ENCODE measurements around the gene ABCA6.
"Not testable (repeated sequence)": the region's sequence is repeated elsewhere in the genome, so short reads cannot be mapped to it uniquely, and the experiment has no call there.

Gene ABCA6

GRCh38 chr17:69170377-69170776, 28.7 kb upstream of the ABCA6 start (continued):
- no peak for TF ChIP-seq ZNF248 (tag by site-specific recombination; IDR thresholded peaks at IDR 0.05)
- TF ChIP-seq ZNF514 (tag by site-specific recombination; IDR thresholded peaks at IDR 0.05) = no peak

- POLR2A ChIA-PET; H3K9me3 ChIP-seq (ENCODE audit: control insufficient read depth, insufficient read depth, low read depth, low read length); CTCF ChIA-PET: not testable (repeated sequence)
Measured at GRCh38 chr17:69168642-69169041, 26.9 kb upstream of the ABCA6 start.

GRCh38 chr17:69166957-69167356, 25.3 kb upstream of the ABCA6 start:
- no peaks in the 10 kb centered on the region for H3K36me3 ChIP-seq (ENCODE audit: control insufficient read depth in 2 of 2, insufficient read depth in 1 of 2, low read length in 2 of 2)
- TF ChIP-seq ZFP69B (tag by site-specific recombination; IDR thresholded peaks at IDR 0.05) (no peak), PRDM10 (tag by site-specific recombination; IDR thresholded peaks at IDR 0.05) (no peak), ZNF707 (tag by site-specific recombination; IDR thresholded peaks at IDR 0.05) (no peak), ZNF394 (tag by site-specific recombination; IDR thresholded peaks at IDR 0.05; ENCODE audit: borderline replicate concordance) (no peak), ZNF2 (tag by site-specific recombination; IDR thresholded peaks at IDR 0.05) (no peak), ZNF785 (tag by site-specific recombination; IDR thresholded peaks at IDR 0.05) (no peak), YY1 (tag by site-specific recombination; IDR thresholded peaks at IDR 0.05) (no peak), ZBTB44 (tag by site-specific recombination; IDR thresholded peaks at IDR 0.05) (no peak), ZNF121 (tag by site-specific recombination; IDR thresholded peaks at IDR 0.05) (no peak), ZNF555 (tag by site-specific recombination; conservative IDR thresholded peaks at IDR 0.05) (no peak), ZNF501 (tag by site-specific recombination; IDR thresholded peaks at IDR 0.05) (no peak), ZNF664 (tag by site-specific recombination; IDR thresholded peaks at IDR 0.05) (no peak)
- H3K27ac ChIP-seq (ENCODE audit: extremely low read depth, low read depth, low read length) = no peak overlapping the region
- POLR2A ChIA-PET = no interaction called here
- CTCF ChIA-PET = no interaction called here
- H3K4me3 ChIP-seq (ENCODE audit: low read depth, low read length) = no peak overlapping the region
- no peaks in the 10 kb centered on the region for H3K9me3 ChIP-seq (ENCODE audit: control insufficient read depth, insufficient read depth, low read depth, low read length)
- H3K4me1 ChIP-seq (ENCODE audit: control insufficient read depth, insufficient read depth, low read length) = no peaks in the 10 kb centered on the region

More at GRCh38 chr17:69168642-69169041, 26.9 kb upstream of the ABCA6 start:
- H3K27ac ChIP-seq (ENCODE audit: extremely low read depth, low read depth, low read length); H3K4me3 ChIP-seq (ENCODE audit: low read depth, low read length); H3K4me1 ChIP-seq (ENCODE audit: control insufficient read depth, insufficient read depth, low read length); H3K36me3 ChIP-seq (ENCODE audit: control insufficient read depth in 2 of 2, insufficient read depth in 1 of 2, low read length in 2 of 2): not testable (repeated sequence)

GRCh38 chr17:69164206-69164605, 22.5 kb upstream of the ABCA6 start:
- ChIA-PET POLR2A (no interaction called here), CTCF (no interaction called here)
- H3K4me3 ChIP-seq (ENCODE audit: low read depth, low read length) = no peak overlapping the region
- TF ChIP-seq ZNF155 (tag by site-specific recombination; IDR thresholded peaks at IDR 0.05) (no peak), HIC1 (tag by site-specific recombination; IDR thresholded peaks at IDR 0.05) (no peak), ZNF138 (tag by site-specific recombination; IDR thresholded peaks at IDR 0.05; ENCODE audit: borderline replicate concordance) (no peak), SALL2 (tag by site-specific recombination; IDR thresholded peaks at IDR 0.05; ENCODE audit: borderline replicate concordance) (no peak), IKZF3 (tag by site-specific recombination; IDR thresholded peaks at IDR 0.05) (no peak), ZNF121 (tag by site-specific recombination; IDR thresholded peaks at IDR 0.05) (no peak), KLF7 (tag by site-specific recombination; IDR thresholded peaks at IDR 0.05; ENCODE audit: borderline replicate concordance) (no peak), ZNF747 (tag by site-specific recombination; IDR thresholded peaks at IDR 0.05) (no peak), ZNF426 (tag by site-specific recombination; IDR thresholded peaks at IDR 0.05) (no peak), ATF2 (tag by site-specific recombination; IDR thresholded peaks at IDR 0.05; ENCODE audit: low read depth) (no peak)

More at GRCh38 chr17:69164206-69164605, 22.5 kb upstream of the ABCA6 start:
- no peak overlapping the region for H3K27ac ChIP-seq (ENCODE audit: extremely low read depth, low read depth, low read length)
- no peaks in the 10 kb centered on the region for H3K9me3 ChIP-seq (ENCODE audit: control insufficient read depth, insufficient read depth, low read depth, low read length)
- H3K36me3 ChIP-seq (ENCODE audit: control insufficient read depth in 2 of 2, insufficient read depth in 1 of 2, low read length in 2 of 2) = no peaks in the 10 kb centered on the region
- H3K4me1 ChIP-seq (ENCODE audit: control insufficient read depth, insufficient read depth, low read length) = no peaks in the 10 kb centered on the region
